Dermis microvascular lymphatic vessel endothelial cell (primary cell): Measurements from ENCODE around the gene RBM39. TPM values are rescaled to one million over a fixed set of nuclear protein-coding genes. Genes with fewer than 3 reads are reported as not detected.
"Not testable (repeated sequence)": the region's sequence is repeated elsewhere in the genome, so short reads cannot be mapped to it uniquely, and the experiment has no call there.

Experiments used
- DNase-seq, 2 donors: peaks; one replicate each; pipeline versions ENCODE4 v3.0.0 to v3.0.0-alpha.2; 2010; ENCODE audit warnings: low read depth in 2 of 2
- total RNA-seq: library from RNA; depleted of rRNA; stranded (reverse); fragments of >200 nt; gene quantifications from 2 replicates; pipeline ENCODE4 v1.2.1, GENCODE V29; 2014

Gene RBM39
- 255 and 271 TPM in 2 replicates for total RNA-seq

GRCh38 chr20:35741892-35742740 is at the start of gene RBM39:
RBM39 (minus strand) TSS chr20:35742260; CDS start chr20:35740874, 1,386 bp downstream.
- peak; percentile 100 for DNase-seq

- DNase-seq: no peak
Observed at GRCh38 chr20:35791821-35792220, 49.8 kb upstream of the RBM39 start.

- no peak for DNase-seq
Observed at GRCh38 chr20:35791097-35791496, 49.0 kb upstream of the RBM39 start.

GRCh38 chr20:35788796-35789195 is 46.7 kb upstream of the RBM39 start:
- DNase-seq: no peak

- not testable (repeated sequence) for DNase-seq
Observed at GRCh38 chr20:35785541-35785940, 43.5 kb upstream of the RBM39 start.

GRCh38 chr20:35783811-35784210 is 41.8 kb upstream of the RBM39 start:
- not testable (repeated sequence) for DNase-seq

GRCh38 chr20:35776513-35777101 is 34.5 kb upstream of the RBM39 start:
- DNase-seq: peak in 1 of 2 donors; percentile 50

- DNase-seq: no peak
Observed at GRCh38 chr20:35774391-35774790, 32.3 kb upstream of the RBM39 start.

GRCh38 chr20:35773154-35773751 is 31.2 kb upstream of the RBM39 start:
- peak in 1 of 2 donors; percentile 56 for DNase-seq

- no peak for DNase-seq
Observed at GRCh38 chr20:35772563-35773058, 30.6 kb upstream of the RBM39 start.

- peak; percentile 92 to 97 for DNase-seq
Observed at GRCh38 chr20:35771689-35772562, 29.9 kb upstream of the RBM39 start, which contains the start of gene PHF20. PHF20 (plus strand) TSS chr20:35772015; CDS start chr20:35801523, 29,508 bp downstream.

- DNase-seq: no peak
Observed at GRCh38 chr20:35771367-35771688, 29.3 kb upstream of the RBM39 start.

- DNase-seq: peak in 1 of 2 donors; percentile 95
Observed at GRCh38 chr20:35768731-35769664, 26.9 kb upstream of the RBM39 start.

- DNase-seq: peak in 1 of 2 donors; percentile 90
Observed at GRCh38 chr20:35767683-35768481, 25.8 kb upstream of the RBM39 start.

- no peak for DNase-seq
Observed at GRCh38 chr20:35766843-35767242, 24.8 kb upstream of the RBM39 start.

- DNase-seq: not testable (repeated sequence)
Observed at GRCh38 chr20:35764936-35765335, 22.9 kb upstream of the RBM39 start.

- no peak for DNase-seq
Observed at GRCh38 chr20:35762461-35762860, 20.4 kb upstream of the RBM39 start.

GRCh38 chr20:35761548-35761947 is 19.5 kb upstream of the RBM39 start:
- DNase-seq: not testable (repeated sequence)

GRCh38 chr20:35757098-35757705 is 15.1 kb upstream of the RBM39 start:
- no peak for DNase-seq
